ENCODE measurements around the gene GNAL.
A peak's percentile ranks its signal among the peaks of the same experiment; 100 is the strongest.
"Not testable (repeated sequence)": the region's sequence is repeated elsewhere in the genome, so short reads cannot be mapped to it uniquely, and the experiment has no call there.

The GNAL gene

DNA sequence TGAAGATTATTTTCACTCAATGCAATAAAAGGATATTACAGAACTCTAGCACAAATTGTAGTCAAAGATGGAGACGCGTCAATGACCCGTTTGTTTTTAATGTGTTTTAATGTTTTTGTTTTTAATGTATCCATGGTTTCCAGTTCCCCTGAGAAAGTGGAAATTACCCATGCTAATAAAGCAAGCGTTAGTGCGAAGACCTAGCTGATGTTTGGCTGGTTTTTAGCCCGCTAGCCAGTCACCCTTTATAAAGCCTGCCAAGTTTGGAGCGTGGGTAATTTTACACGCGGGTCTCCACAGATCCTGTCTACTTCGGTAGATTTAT lies 161.7 kb downstream of the GNAL start:
- peak; percentile 77 for DNase-seq (ENCODE audit: low read depth)

DNA sequence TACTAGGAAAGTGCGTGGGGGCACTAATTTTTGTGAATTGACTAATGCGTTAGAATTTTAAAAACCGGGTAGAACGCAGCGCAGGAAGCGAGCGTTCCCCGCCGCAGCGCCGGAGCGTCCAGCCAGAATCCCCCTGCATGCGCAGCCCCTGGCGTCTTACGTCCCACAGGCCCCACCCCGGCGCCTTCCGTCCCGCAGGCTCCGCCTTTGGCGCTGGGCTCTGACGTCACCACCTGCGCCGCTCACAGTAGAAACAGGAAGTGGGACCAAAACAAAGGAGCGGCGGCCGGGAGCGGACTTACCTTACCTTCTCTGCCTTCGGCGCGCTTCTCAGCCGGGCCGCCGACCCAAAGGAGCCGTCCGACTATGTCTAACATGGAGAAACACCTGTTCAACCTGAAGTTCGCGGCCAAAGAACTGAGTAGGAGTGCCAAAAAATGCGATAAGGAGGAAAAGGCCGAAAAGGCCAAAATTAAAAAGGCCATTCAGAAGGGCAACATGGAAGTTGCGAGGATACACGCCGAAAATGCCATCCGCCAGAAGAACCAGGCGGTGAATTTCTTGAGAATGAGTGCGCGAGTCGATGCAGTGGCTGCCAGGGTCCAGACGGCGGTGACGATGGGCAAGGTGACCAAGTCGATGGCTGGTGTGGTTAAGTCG lies 162.2 kb downstream of the GNAL start, which contains the start of gene CHMP1B:
CHMP1B (plus strand) TSS at position 268 of the 660 bp plus-strand sequence; CDS start at position 367, 99 bp downstream.
- DNase-seq (ENCODE audit: low read depth): peak; percentile 99

DNA sequence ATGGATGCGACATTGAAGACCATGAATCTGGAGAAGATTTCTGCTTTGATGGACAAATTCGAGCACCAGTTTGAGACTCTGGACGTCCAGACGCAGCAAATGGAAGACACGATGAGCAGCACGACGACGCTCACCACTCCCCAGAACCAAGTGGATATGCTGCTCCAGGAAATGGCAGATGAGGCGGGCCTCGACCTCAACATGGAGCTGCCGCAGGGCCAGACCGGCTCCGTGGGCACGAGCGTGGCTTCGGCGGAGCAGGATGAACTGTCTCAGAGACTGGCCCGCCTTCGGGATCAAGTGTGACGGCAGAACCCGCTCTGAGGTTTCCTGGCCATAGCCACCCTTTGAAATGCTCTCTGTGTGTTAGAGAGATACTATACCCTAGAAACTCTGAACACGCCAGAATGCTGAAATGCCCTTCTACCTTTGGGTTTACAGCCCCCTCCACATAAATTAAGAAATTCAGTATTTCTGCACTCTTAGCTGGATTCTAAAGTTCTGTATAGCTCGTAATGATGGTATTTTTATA lies 162.8 kb downstream of the GNAL start:
- peak; percentile 46 for DNase-seq (ENCODE audit: low read depth)

DNA sequence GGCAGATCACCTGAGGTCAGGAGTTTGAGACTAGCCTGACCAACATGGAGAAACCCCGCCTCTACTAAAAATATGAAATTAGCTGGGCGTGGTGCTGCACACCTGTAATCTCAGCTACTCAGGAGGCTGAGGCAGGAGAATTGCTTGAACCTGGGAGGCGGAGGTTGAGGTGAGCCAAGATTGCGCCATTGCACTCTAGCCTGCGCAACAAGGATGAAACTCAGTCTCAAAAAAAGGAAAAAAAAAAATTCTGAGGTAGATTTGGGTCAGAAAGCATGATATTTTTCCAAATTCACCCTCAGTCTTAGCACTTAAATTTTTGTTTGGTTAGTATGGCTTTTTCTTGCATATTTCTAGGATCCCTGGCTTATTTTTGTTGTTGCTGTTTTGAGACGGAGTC lies 165.5 kb downstream of the GNAL start:
- not testable (repeated sequence) for DNase-seq (ENCODE audit: low read depth)

DNA sequence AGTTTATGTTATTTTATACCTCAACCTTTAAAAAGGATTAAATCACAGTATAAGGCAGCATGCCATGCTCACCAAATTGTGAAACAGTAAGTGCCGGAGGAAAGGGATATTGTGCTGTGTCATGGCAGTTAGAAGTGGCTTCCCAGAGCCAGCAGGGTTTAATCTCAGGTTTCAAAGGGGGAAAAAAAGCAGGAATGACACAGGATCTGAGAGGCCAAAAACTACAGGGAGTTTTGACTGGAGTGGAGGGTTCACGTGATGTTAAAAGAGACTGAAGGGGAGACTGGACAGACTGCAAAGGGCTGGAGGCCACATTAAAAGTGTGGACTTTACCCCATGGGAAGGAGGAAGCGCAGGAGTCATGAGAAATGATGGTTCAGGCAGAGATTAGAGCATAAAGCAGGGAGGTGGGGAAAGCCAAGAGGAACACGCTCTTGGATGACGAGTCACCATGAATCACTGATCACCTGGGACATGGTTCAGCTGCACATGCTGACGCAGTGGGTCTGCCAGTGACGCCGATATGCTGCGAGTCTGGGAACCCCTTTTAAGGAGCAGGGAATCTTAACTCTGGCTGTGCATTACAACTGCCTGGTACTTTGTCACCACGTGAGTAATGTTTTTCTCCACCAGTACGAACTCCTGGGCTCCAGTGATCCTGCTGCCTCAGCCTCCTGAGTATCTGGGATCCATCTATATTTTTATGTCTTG lies 168.3 kb downstream of the GNAL start:
- DNase-seq (ENCODE audit: low read depth): peak; percentile 99

DNA sequence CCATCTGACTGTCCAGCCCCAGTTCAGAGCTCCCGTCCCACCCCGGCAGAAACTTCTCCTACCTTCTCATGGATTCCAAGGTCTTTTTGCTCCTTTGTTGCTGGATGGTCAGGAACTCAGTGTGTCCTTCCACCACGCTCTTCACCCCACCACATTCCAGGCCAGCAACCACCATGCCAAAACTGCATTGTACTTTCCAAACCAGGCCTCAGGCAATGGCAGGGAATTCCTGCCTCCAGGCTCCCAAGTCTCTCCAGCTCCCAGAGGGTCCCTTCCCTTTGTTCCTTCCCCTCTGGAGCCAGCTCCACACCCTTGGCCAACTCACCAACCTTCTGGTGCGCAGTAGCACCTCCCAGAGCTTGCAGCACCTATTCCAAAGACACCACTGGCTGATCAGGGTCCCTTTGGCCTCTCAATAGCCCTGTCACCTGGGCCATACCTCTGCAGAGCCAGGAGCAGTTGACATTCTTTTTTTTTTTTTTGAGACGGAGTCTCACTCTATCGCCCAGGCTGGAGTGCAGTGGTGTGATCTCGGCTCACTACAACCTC lies 170.3 kb downstream of the GNAL start:
- no peak for DNase-seq (ENCODE audit: low read depth)

DNA sequence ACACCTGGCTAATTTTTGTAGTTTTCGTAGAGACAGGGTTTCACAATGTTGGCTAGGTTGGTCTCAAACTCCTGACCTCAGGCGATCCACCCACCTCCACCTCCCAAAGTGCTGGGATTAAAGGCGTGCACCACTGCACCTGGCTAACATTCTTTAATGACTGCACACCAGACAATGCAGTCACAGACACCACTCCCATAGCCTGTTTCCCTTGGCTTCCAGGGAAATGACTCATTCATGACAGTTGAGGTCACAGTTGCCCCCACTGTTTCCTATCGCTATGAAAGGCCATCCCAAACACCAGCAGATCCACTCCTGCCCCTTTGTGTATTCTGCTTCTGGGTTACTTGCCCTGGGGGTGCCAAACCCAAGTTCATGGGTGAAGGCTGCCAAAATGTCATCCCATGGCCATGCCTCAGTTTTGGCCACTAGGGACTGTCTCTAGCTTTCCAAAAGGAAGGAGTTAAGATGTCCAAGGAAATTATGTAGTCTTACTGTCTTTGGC lies 170.9 kb downstream of the GNAL start:
- DNase-seq (ENCODE audit: low read depth): peak; percentile 66

DNA sequence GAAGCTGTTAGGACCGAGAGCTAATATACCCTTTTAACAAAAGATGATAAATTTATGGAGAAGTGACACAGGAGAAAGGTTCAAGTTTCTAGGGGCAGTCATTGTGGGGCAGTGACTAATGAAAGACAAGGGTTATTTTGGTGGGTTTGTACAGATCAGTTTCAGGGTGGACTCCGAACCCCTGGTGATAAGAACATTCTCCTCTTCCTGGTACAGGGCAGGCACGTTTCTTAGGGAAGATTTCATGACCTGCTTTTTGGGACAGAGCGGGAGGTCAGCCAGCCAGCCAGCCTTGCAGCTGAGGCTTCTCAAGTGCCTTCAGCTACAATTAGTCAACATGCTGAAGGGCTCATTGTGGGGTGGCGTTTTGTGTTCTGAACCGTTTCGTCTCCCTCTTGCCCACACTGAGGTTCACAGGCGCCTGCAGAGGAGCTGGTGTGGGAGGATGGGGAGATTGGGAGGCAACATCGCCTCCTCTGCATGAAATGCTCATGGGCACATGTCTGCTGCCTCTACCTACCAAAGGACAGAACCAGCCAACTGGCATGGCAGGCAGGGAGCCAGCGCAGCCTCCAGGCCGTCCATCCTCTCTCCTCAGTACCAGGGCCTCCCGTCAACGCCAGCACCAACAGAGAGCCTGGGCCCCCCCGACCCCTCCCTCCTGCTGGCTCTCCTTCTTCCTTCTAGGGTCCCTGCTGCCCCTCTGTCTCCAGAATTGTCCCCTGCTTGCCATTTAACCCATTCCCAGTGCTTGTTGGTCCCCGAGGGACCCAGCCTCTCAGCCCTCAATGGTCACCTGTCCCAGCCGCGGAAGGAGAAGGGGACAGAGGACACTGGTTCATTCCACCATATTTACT lies 171.8 kb downstream of the GNAL start:
- no peak for DNase-seq (ENCODE audit: low read depth)

DNA sequence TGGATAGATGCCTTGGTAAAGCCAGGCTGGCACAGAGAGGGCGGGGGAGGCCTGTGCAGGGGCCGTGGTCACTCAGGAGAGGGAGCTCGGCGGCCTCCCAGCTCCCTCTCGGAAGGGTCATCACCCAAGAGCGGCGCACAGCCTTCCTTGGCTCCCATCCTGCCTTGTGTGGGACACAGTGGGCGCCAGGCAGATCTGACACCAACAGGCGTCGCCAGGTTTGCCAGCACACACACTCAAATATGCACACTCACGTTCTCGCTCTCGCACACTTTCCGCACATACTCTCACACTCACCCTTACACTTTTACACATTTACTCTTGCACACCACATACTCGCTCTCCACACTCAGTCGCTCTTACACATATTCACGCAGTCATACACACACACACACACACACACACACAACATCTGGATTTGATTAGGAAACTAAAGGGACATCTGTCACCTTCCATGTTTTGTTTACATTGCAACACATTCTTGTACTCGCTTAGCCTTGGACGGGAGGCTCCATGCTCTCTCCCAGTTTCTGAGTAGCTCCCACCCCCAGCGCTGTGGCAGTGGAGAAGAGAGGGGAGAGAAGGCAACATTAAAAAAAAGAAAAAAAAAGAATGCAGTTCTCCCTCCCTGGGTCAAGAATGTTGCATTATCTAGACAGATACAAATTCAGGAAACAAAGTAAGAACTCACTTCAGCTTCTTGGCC lies 172.7 kb downstream of the GNAL start:
- no peak for DNase-seq (ENCODE audit: low read depth)

DNA sequence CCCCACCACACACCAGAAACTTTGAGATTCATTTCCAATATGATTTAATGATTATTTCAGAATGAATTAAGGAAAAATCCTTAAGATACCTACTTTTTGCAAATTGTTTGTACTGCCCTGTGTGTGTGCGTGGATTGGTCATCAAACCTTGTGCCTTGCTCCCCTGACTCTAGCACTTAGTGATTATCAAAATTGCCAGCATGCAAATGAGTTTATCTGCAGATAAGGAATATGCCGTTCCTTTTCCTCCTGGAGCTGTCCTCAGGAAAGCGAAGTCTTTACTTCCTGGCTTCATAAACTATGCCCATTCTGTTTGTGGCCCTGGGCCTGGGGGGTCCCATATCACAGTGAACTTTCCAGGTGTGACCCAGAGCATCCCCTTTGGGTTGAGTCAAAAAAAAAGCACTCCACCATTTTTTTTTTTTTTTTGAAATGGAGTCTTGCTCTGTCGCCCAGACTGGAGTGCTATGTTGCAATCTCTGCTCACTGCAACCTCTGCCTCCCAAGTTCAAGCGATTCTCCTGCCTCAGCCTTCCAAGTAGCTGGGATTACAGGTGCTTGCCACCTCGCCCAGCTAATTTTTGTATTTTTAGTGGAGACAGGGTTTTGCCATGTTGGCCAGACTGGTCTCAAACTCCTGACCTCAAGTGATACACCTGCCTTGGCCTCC lies 173.5 kb downstream of the GNAL start:
- DNase-seq (ENCODE audit: low read depth): no peak

DNA sequence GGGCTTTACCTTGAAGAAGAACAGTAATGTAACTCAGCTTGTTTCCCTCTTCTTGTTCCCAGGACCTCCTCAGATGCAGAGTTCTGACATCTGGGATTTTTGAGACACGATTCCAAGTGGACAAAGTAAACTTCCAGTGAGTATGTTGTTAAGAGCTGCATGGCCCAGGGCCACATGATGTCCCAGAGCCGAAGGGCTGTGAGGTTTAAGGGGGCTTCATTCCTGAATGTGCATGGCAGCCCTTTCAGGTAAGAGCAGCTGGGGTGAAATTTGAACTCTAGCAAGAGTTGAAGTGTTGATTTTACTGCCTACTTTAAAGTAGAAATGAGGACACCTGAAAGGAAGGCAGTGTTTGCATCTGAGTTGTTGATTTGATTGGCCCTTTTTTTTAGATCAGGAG lies 175.4 kb downstream of the GNAL start:
- DNase-seq (ENCODE audit: low read depth): no peak

DNA sequence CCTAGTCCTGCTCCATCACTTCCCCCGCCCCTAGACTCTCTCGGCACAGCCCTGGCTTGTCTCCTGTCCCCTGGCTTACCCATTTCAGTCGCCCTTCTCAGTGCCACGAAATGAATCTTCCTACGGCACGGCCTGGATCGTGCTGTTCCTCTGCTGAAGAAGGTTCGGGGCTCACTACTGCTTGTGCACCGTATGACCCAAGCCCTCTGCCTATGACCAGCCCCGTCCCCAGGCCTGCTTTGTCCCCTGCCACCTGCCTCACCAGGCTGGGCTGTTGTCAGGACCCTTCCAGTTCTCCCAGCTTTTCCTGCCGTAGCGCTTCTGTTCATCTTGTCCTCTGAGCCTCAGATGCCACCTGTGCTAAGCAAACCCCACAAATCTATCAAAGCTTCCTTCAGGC lies 176.0 kb downstream of the GNAL start:
- DNase-seq (ENCODE audit: low read depth): no peak

DNA sequence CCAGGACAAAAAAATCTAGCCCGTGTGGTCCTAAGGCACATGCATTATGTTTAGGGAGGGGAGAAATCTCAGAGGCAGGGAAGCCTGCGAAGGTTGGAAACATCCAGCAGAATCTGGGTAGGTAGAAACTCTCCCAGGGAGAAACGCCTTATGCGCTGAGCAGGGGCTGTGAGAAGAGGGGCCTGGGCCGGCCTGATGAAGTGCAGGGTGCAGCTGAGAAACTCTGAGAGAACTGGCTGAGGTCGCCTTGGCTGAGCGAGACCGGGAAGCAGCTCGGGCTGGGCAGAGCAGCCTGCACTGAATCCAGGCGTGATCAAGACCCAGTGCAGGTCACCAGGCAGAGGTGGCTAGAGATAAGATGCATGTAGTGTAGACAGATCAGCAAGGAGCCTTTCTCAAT lies 177.3 kb downstream of the GNAL start:
- no peak for DNase-seq (ENCODE audit: low read depth)

DNA sequence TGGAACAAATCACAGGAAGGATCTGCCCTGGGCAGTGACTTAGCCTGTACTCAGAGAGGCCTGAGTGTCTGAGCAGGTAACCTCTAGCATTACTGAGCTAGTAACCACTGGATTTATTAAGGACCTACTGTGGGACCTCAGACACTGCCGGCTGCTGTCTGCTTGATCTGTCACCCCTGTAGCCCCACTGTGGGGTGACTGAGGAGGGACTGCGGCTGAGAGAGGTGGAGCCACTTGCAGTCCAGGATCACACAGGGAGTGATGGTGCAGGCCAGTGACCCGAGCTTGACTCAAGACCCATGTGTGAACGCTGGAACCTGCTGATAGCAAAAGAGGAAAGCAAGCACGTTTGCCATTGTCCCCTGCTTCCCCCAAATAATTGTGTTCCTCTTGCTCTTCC lies 177.7 kb downstream of the GNAL start:
- no peak for DNase-seq (ENCODE audit: low read depth)

DNA sequence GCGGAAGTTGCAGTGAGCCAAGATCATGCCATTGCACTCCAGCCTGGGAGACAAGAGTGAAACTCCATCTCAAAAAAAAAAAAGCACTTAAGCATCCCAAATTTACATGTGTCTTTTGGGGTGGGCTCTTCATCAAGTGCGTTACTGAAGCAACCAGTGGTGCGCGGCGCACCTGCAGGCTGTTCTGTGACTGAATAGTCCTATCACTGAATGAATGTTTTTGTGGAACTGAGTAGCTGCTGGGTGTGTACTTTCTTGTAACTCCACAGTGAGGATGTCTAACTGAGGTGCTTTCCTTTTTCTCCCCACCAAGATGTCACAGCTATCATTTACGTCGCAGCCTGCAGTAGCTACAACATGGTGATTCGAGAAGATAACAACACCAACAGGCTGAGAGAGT lies 179.2 kb downstream of the GNAL start:
- no peak for DNase-seq (ENCODE audit: low read depth)

DNA sequence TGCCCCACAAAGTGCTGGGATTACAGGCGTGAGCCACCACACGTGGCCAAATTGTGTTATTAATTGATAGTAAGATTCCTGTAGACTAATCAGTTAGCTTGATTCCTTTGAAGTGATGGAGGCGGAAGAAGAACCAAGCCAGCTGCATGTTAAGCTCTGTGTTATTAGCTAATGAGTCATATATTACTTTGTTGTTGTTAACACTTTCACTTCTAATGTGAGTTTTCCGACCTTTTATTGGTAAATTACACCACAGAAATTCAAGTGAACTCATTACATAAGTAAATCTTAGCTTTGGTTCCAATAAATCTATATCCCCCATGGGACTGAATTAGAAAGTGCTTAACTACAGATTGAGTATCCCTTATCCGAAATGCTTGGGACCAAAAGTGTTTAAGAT lies 182.4 kb downstream of the GNAL start:
- DNase-seq (ENCODE audit: low read depth): no peak

DNA sequence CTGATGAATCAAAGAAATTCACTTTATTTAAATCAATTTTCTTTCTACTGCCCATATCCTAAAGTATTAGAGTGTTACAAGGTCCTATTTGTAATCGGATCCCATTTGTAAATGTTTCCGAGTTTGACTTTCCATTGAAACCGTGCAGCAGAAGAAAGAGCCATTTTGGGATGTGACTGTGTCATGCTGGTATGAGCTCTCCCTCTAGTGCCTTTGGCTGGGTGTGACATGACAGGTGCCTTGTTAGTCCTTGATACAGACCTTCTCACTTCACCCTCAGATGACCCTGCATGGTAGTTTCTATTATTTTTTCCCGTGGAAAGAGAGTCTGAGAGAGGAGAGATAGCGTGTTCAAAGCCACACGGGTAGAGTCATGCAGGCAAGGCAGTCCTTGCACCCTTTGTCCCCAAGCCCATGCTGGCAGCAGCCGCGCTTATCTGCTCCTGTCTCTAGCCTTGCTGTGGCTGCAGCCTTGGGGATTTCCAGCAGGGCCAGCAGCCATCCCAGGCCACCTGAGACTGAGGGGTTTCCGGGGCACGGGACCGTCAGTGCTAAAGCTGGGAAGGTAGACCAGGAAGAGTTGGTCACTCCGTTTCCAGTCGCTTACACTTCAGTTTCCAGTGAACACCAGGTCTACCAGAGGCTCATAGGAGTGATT lies 183.5 kb downstream of the GNAL start:
- DNase-seq (ENCODE audit: low read depth): no peak

DNA sequence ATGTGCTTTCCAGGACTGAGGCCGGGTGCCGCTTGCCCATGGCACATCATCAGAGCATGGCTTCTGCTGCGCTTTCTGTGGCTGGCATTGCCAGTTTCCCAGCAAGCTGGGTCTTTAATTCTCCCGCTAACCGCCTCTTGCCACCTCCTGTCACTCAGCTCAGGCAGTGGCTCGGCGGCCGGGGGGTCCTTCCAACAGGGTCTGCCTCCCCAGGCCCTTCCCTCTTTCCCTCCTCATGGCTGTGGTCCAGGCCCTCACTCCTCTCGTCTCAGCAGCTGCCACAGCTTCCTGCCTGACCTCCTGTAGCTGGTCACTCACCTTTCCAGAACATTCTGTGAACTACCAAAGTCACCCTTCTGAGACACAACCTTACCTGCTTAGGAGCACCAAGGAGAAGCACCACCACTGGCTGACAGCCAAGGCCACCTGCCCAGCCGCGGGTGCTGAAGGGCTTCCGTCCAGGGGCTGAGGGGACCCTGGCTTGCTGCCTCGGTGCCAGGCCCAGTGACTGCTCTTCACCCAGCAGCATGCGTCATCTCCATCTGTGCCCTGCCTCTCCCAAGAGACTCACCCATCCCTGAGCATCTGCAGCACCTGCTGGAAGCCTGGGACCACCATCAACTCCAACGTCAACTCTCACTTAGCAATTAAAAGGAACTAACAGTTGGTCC lies 184.7 kb downstream of the GNAL start:
- no peak for DNase-seq (ENCODE audit: low read depth)

DNA sequence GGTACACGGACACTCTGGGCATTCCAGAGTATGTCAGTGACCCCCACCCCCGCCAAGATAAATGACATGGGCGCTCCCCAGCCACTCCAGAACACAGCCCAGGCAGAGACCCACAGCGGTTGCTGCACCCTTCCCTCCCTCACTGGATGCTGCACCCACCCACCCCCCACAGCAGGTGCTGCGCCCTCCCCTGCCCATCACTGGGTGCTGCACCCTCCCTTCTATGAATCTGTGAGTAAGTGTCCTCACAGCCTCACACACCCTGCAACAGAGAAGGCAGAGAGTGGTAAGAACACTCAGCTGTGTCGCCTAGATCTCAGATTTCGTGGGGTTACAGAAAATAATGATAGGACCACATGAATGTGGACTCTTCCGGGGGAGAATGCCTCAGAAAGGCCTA lies 185.6 kb downstream of the GNAL start:
- no peak for DNase-seq (ENCODE audit: low read depth)

Data from iris pigment epithelial cell (primary cell).